AG09309 (cell line): ENCODE measurements around the gene GALNT10.

ENCODE experiments used
- DNase-seq: peaks from one replicate; pipeline ENCODE4 v3.0.0-alpha.2; 2010; ENCODE audit warnings: low read depth
- H3K4me3 ChIP-seq: 2 replicates; pipeline ENCODE4 v1.5.1; 2011; ENCODE audit warnings: mild to moderate bottlenecking, low read depth, low read length, moderate library complexity; ENCODE audit not compliant: control insufficient read depth
- CTCF ChIP-seq: IDR thresholded peaks from 2 replicates; pipeline ENCODE4 v1.5.1; 2011; ENCODE audit warnings: mild to moderate bottlenecking, low read depth, low read length, inconsistent platforms; ENCODE audit not compliant: insufficient read depth, control insufficient read depth; ENCODE audit errors: missing control alignments

The GALNT10 gene

GRCh38 chr5:154334406-154335064 is 144.0 kb downstream of the GALNT10 start:
- H3K4me3 ChIP-seq, result no peak overlapping the region
- no peak for TF ChIP-seq CTCF
- no peak for DNase-seq

GRCh38 chr5:154335065-154335448 is 144.5 kb downstream of the GALNT10 start:
- no peak overlapping the region for H3K4me3 ChIP-seq
- TF ChIP-seq CTCF, result no peak
- no peak for DNase-seq

- DNase-seq, result no peak
- TF ChIP-seq CTCF, result no peak
- no peak overlapping the region for H3K4me3 ChIP-seq
These were observed 151.1 kb downstream of the GALNT10 start for GRCh38 chr5:154341620-154342019.

GRCh38 chr5:154342211-154342610 is 151.7 kb downstream of the GALNT10 start:
- DNase-seq, result no peak
- no peak for TF ChIP-seq CTCF
- H3K4me3 ChIP-seq, result no peak overlapping the region

- TF ChIP-seq CTCF, result no peak
- no peak overlapping the region for H3K4me3 ChIP-seq
- DNase-seq, result no peak
These were observed 152.4 kb downstream of the GALNT10 start for GRCh38 chr5:154342963-154343362.

- TF ChIP-seq CTCF, result no peak
- no peak for DNase-seq
- no peak overlapping the region for H3K4me3 ChIP-seq
These were observed 153.9 kb downstream of the GALNT10 start for GRCh38 chr5:154344461-154344860.
